Mammary epithelial cell (primary cell): ENCODE data around the gene LHFPL3.

ENCODE experiments used
- CTCF ChIP-seq, 2 donors: IDR thresholded peaks in 1 of 2; conservative IDR thresholded peaks in 1 of 2; 2 replicates each; pipeline ENCODE4 v1.5.1; 2011 to 2012; ENCODE audit warnings: inconsistent platforms in 2 of 2, low read length in 2 of 2, mild to moderate bottlenecking in 2 of 2, control low read depth in 1 of 2, low read depth in 1 of 2; ENCODE audit not compliant: insufficient read depth in 1 of 2; ENCODE audit errors: extremely low read depth in 1 of 2
- EZH2 ChIP-seq: IDR thresholded peaks from 2 replicates; pipeline ENCODE4 v1.6.1; 2012; ENCODE audit warnings: low read length, inconsistent platforms, borderline replicate concordance

DNA sequence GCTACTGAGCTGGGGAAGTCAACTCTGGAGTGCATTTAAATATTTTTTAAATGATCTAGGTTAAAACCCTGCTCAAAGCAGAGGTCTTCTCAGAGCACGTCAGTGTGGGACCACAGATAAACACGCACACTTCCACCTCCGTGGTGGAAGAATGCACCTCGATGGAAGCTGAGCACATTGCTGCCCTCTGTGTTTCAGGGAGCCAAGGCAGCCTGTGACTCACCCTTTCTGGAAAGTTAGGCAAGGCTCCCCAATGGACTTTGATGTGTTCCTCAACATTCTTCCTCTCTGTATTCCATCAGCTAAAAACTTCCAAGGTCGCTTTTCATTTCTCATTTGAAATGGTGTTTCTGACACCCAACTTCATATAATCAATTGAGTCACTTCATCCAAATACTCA is 514.8 kb downstream of the LHFPL3 start:
- TF ChIP-seq CTCF (conservative IDR thresholded peaks at IDR 0.05 in 1 of 2, IDR thresholded peaks at IDR 0.05 in 1 of 2; ENCODE audit: extremely low read depth in 1 of 2, insufficient read depth in 1 of 2, low read depth in 1 of 2, low read length in 2 of 2) (no peak), EZH2 (no peak)
